ENCODE results near the gene SAMHD1.
"Not testable (repeated sequence)": the region's sequence is repeated elsewhere in the genome, so short reads cannot be mapped to it uniquely, and the experiment has no call there.

SAMHD1 gene

DNA sequence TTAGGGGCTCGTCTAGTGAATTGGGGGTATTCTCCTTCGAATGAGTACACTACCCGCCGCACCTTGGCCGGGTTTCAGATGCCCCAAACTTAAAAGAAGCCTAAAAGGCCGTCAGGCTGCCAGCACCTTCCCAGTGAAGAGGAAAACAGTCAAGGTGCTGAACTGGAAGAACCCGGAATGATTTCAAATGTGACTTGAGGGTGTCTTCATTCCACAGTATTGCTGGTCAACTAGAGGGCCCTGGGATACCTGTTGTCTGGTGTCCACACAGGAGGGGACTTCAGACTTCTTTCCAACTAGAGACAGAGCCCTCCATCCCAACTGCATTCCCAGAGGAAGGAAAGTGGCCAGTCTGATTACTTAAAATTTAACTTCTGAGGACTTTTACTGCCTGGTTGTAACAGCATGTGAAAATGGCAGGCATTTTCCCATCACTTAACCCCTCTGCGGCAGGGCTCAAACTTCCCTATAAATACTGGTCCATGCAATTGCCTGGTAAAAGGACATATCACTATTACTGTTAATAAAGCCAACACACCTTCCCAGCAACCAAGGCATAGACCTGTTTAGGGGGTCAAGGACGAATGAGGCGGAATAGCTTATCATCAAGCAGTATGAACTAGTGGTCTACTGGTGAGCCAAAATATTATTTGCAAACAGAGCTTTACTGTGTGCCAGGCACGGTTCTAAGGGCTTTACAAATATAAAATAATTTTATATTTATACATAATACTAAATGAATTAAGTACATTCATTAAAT, 651 bp upstream of the SAMHD1 start:
- no peak for DNase-seq

- DNase-seq: peak; percentile 60
Observed at GRCh38 chr20:36950414-36951197, 902 bp downstream of the SAMHD1 start.

GRCh38 chr20:36941401-36941835, 10.1 kb downstream of the SAMHD1 start:
- DNase-seq: no peak

DNA sequence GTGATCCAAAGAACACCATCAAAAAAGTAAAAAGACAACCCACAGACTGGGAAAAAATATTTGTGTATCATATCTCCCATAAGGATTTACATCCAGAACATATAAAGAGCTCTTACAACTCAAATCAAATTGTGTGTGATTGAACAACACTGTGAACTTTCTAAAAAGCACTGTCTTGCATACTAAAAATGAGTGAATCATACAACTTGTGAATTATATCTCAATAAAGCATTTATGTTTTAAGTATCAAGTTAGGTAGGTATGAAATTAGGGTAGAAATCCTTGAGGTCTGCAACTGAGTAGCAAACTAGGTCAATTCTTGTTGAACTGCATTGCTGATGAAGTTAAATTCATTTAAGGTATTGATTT, 14.1 kb downstream of the SAMHD1 start:
- DNase-seq: no peak

DNA sequence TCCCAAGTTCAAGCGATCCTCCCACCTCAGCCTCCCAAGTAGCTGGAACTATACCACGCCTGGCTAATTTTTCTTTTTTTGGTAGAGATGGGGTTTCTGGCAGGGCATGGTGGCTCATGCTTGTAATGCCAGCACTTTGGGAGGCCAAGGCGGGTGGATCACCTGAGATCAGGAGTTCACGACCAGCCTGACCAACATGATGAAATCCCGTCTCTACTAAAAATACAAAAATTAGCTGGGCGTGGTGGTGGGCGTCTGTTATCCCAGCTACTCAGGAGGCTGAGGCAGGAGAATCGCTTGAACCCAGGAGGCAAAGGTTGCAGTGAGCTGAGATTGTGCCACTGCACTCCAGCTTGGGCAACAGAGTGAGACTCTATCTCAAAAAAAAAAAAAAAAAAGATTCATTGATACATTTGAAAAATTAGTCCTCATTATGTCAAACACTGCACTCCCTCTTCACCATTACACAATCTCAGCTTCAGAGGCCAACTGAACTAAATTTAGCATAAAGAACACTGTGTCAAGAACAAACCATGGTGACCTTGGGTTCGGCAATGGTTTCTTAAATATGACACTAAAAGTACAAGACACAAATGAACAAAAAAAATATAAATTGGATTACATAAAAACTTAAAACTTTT, 14.6 kb downstream of the SAMHD1 start:
- not testable (repeated sequence) for DNase-seq

DNA sequence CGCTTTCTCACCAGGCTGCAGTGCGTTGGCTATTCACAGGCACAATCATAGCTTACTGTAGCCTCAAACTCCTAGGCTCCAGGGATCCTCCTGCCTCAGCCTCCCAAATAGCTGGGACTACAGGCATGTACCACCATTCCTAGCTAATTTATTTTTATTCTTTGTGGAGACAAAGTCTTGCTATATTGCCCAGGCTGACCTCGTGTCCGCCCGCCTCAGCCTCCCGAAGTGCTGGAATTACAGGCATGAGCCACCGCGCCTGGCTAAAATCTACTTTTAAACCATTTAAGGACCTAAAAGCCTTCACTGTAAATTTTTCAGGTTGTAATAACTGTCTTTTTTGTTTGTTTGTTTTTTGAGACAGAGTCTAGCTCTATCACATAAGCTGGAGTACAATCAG, 15.2 kb downstream of the SAMHD1 start:
- DNase-seq: no peak

DNA sequence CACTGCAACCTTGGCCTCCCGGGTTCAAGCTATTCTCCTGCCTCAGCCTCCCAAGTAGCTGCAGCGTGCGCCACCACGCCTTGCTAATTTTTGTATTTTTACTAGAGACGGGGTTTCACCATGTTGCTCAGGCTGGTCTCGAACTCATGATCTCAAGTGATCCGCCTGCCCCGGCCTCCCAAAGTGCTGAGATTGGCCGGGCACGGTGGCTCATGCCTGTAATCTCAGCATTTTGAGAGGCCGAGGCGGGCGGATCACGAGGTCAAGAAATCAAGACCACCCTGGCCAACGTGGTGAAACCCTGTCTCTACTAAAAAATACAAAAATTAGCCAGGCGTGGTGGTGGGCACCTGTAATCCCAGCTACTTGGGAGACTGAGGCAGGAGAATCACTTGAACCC, 17.9 kb downstream of the SAMHD1 start:
- not testable (repeated sequence) for DNase-seq

DNA sequence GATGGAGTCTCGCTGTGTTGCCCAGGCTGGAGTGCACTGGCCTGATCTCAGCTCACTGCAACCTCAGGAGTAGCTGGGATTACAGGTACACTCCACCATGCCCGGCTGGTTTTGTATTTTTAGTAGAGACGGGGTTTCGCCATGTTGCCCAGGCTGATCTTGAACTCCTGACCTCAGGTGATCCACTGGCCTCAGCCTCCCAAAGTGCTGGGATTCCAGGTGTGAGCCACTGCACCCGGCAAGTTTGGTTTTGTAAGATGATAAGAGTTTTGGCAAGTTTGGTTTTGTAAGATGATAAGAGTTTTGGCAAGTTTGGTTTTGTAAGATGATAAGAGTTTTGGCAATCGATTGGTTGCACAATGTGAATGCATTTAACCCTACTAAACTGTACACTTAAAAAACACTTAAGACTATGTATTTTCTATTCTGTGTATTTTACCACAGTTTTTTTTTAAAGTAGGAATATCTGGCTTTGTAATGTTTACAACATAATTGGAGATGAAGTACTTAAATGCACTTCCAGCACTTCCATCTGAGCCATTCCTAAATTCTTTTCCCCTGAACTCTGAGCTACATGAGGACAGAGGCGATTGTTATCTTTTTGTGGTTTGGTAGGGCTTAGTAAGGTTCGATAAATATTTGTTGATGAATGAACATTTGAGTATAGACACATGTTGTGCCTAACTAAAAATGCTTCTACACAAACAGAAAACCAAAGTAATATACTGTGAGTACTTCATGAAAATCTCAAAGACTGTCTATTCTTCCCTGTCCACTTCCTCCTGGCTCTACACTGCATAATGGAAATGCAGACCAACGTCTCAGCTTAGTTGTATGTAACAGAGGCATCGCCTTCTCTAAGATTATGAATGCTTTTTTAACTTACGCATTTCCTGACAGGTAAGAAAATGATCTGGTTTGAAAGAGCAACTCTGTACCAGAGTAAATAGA, 18.8 kb downstream of the SAMHD1 start:
- no peak for DNase-seq

DNA sequence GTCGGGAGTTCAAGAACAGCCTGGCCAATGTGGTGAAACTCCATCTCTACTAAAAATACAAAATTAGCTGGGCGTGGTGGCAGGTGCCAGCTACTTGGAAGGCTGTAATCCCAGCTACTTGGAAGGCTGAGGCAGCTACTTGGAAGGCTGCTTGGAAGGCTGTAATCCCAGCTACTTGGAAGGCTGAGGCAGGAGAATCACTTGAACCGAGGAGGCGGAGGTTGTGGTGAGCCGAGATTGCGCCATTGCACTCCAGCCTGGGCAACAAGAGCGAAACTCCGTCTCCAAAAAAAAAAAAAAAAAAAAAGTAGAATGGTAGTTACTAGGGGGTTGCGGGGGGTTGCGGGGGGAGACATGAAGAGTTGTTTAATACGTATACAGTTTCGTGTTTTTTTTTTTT, 19.4 kb downstream of the SAMHD1 start:
- not testable (repeated sequence) for DNase-seq

DNA sequence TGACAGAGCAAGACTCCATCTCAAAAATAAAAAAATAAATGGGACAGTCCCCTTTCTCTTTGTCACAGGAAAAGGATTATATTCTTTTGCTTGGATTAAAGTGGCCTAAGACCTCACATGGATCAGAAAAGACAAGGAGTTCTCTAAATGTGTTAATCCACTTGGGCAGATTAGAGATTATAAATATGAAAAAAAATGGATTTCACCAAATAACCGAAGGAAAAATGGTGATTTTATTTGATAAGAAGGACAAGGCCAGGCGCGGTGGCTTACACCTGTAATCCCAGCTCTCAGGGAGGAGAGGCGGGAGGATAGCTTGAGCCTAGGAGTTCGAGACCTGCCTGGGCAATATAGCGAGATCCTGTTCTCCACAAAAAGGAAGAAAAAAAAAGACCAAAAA, 21.8 kb downstream of the SAMHD1 start:
- no peak for DNase-seq

GRCh38 chr20:36929290-36929689, 22.2 kb downstream of the SAMHD1 start:
- DNase-seq: no peak

GRCh38 chr20:36927704-36928103, 23.8 kb downstream of the SAMHD1 start:
- no peak for DNase-seq

GRCh38 chr20:36926653-36927200, 24.8 kb downstream of the SAMHD1 start:
- DNase-seq: no peak

GRCh38 chr20:36925234-36925633, 26.3 kb downstream of the SAMHD1 start:
- no peak for DNase-seq

DNA sequence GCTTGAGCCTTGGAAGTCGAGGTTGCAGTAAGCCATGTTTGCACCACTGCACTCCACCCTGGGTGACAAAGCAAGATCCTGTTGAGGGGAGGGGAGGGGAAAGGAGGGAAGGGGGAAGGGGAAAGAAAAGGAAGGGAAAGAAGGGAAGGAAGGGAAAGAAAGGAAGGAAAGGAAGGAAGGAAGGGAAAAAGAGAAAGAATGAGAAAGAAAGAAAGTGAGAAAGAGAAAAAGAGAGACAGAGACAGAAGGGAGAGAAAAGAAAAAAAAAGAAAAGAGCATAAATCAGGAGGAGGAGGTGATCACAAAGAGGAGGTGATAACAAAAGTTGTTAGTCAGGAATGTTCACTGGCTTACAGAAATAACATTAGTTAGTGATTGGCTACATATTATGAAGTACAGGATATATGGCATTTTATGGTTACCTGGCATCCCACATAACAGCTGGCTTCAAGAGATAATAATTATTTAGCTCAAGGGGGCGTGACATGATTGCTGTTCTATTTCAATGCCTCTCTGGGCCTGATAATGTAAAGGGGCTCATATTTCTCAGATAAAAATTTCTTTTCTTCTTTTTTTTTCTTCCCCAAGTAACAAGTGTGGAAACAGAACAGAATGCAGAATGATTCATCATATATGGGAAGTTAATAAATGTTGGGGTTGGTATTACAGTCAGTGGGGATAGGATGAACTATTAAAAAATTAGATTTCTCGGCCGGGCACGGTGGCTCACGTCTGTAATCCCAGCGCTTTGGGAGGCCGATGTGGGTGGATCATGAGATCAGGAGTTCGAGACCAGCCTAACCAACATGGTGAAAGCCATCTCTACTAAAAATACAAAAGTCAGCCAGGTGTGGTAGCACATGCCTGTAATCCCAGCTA, 27.1 kb downstream of the SAMHD1 start:
- no peak for DNase-seq

DNA sequence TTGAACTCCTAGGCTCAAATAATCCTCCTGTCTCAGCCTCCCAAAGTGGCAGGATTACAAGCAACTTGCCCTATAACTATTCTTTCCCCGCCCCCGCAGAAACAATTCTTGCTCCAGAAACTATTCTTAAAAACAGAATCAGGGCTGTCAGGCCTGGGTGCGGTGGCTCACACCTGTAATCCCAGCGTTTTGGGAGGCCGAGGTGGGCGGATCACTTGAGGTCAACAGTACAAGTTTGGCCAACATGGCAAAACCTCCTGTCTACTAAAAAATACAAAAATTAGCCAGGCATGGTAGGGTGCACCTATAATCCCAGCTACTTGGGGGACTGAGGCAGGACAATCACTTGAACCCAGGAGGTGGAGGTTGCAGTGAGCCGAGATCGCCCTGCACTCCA, 31.2 kb downstream of the SAMHD1 start:
- DNase-seq: no peak

GRCh38 chr20:36919715-36920333, 31.7 kb downstream of the SAMHD1 start:
- peak; percentile 75 for DNase-seq

- DNase-seq: no peak
Observed at GRCh38 chr20:36917943-36918342, 33.6 kb downstream of the SAMHD1 start.

DNA sequence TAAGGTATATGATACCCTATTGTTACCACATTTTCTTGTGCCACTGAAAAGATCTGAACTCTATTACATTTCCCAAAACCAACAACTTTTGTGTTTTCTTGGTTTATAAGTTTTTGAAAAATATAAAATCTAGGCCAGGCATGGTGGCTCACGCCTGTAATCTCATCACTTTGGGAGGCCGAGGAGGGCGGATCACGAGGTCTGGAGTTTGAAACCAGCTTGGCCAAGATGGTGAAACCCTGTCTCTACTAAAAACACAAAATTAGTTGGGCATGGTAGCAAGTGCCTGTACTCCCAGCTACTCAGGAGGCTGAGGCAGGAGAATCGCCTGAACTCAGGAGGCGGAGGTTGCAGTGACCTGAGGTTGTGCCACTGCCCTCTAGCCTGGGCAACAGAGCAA, 34.3 kb downstream of the SAMHD1 start:
- no peak for DNase-seq

- no peak for DNase-seq
Observed at GRCh38 chr20:36916199-36916598, 35.3 kb downstream of the SAMHD1 start.

- DNase-seq: no peak
Observed at GRCh38 chr20:36908603-36909002, 42.9 kb downstream of the SAMHD1 start.
